Measurements from ENCODE around the gene SP140. TPM values are rescaled to one million over a fixed set of nuclear protein-coding genes. Genes with fewer than 3 reads are reported as not detected.

Gene SP140
- total and polyA plus RNA-seq, 2 of the 8 experiments (the other 6 are each of a cell fraction or from before 2014, with no cell fraction given), result 0.23 to 1.3 TPM

DNA sequence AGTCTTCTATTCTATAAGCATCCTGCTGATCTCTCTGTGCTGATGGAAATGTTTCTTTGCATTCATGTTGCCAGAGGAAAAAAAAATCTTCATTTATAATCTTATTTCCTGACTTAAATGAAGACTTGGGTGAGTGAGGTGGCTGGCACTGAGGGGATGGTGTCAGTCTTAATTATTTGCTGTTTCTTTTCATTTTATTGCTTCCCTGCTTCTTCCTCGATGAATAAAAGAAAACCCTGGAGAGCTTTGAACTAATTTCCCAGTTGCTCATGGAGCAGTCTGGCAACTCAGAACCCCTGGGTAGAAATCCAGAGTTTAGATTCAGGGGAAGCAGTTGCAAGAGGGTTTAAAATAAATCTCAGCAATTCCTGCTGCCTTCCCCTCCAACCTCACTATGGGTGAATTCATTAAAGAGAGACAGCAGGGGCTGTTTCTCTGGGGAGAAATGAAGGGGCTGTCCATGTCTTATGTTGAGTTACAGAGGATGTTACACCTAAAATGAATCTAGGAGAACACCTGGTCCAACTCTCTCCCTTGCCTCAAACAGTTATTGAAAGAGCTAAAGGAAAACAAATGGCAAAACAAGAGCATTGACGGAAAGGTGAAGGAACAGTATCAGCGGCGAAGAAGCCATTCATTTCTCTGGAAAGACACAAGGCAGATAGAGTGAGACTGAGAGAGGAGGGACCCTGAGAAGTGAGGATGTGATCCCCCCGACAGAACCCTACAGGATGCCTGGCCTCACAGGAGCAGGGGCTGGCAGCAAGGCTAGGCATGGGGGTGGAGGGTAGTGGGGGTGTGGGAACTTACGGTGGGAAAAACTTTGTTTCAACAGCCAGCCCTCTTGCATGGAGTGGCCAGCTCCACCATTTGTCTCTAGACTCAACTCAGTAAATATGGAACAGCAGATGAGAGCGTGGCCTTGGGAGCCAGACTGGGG is 46.7 kb upstream of the SP140 start (continued):
- no peak for TF ChIP-seq TAF1 (IDR thresholded peaks at IDR 0.05; ENCODE audit: low read depth, low read length)
- no peak for TF ChIP-seq SUZ12 (IDR thresholded peaks at IDR 0.05; ENCODE audit: low read length)
- no peak for TF ChIP-seq KDM1A (IDR thresholded peaks at IDR 0.05; ENCODE audit: borderline replicate concordance, low read length)
- no peak for TF ChIP-seq GTF2F1 (IDR thresholded peaks at IDR 0.05; ENCODE audit: borderline replicate concordance, low read depth, low read length)
- TF ChIP-seq, protein P1, sequence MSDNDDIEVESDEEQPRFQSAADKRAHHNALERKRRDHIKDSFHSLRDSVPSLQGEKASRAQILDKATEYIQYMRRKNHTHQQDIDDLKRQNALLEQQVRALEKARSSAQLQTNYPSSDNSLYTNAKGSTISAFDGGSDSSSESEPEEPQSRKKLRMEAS (IDR thresholded peaks at IDR 0.05), result no peak
- TF ChIP-seq CREB1 (IDR thresholded peaks at IDR 0.05), result no peak
- TF ChIP-seq CBX5 (IDR thresholded peaks at IDR 0.05; ENCODE audit: low read depth, low read length), result no peak
